Measurements from ENCODE around the gene VAV2.

VAV2 gene

GRCh38 chr9:133819923-133820322 is 172.2 kb downstream of the VAV2 start:
- Histone ChIP-seq H3K36me3 (ENCODE audit: control insufficient read depth, insufficient read depth, low read length) (no peaks in the 10 kb centered on the region), H3K4me3 (ENCODE audit: low read depth, low read length) (no peak overlapping the region), H3K27ac (no peak overlapping the region), H3K9me3 (ENCODE audit: control insufficient read depth, low read length) (no peaks in the 10 kb centered on the region), H3K9ac (no peak overlapping the region), H3K27me3 (ENCODE audit: control insufficient read depth, insufficient read depth, low read length) (no peaks in the 10 kb centered on the region), H3K4me1 (no peaks in the 10 kb centered on the region), H3K79me2 (no peaks in the 10 kb centered on the region), H3K4me2 (ENCODE audit: low read length) (no peak overlapping the region), H2AFZ (no peak overlapping the region)
- no peak for TF ChIP-seq CTCF (IDR thresholded peaks at IDR 0.05)

- Histone ChIP-seq H3K4me3 (ENCODE audit: low read depth, low read length) (no peak overlapping the region), H3K27me3 (ENCODE audit: control insufficient read depth, insufficient read depth, low read length) (no peaks in the 10 kb centered on the region), H3K36me3 (ENCODE audit: control insufficient read depth, insufficient read depth, low read length) (no peaks in the 10 kb centered on the region), H3K4me2 (ENCODE audit: low read length) (no peak overlapping the region), H3K9me3 (ENCODE audit: control insufficient read depth, low read length) (no peaks in the 10 kb centered on the region), H3K27ac (no peak overlapping the region), H3K79me2 (no peaks in the 10 kb centered on the region), H3K4me1 (no peaks in the 10 kb centered on the region), H3K9ac (no peak overlapping the region), H2AFZ (no peak overlapping the region)
- no peak for TF ChIP-seq CTCF (IDR thresholded peaks at IDR 0.05)
Observed at GRCh38 chr9:133818444-133818843, 173.7 kb downstream of the VAV2 start.

GRCh38 chr9:133815781-133816180 is 176.3 kb downstream of the VAV2 start:
- Histone ChIP-seq H3K4me3 (ENCODE audit: low read depth, low read length) (no peak overlapping the region), H3K36me3 (ENCODE audit: control insufficient read depth, insufficient read depth, low read length) (no peaks in the 10 kb centered on the region), H3K79me2 (no peaks in the 10 kb centered on the region), H2AFZ (no peak overlapping the region), H3K4me1 (no peaks in the 10 kb centered on the region), H3K27me3 (ENCODE audit: control insufficient read depth, insufficient read depth, low read length) (no peaks in the 10 kb centered on the region), H3K27ac (no peak overlapping the region), H3K9me3 (ENCODE audit: control insufficient read depth, low read length) (no peaks in the 10 kb centered on the region), H3K9ac (no peak overlapping the region), H3K4me2 (ENCODE audit: low read length) (no peak overlapping the region)
- TF ChIP-seq CTCF (IDR thresholded peaks at IDR 0.05), result no peak

- no peaks in the 10 kb centered on the region for H3K9me3 ChIP-seq (ENCODE audit: control insufficient read depth, low read length)
- H2AFZ ChIP-seq, result no peak overlapping the region
- no peaks in the 10 kb centered on the region for H3K4me1 ChIP-seq
- H3K27me3 ChIP-seq (ENCODE audit: control insufficient read depth, insufficient read depth, low read length), result no peaks in the 10 kb centered on the region
- H3K9ac ChIP-seq, result no peak overlapping the region
- H3K4me2 ChIP-seq (ENCODE audit: low read length), result no peak overlapping the region
- no peak for TF ChIP-seq CTCF (IDR thresholded peaks at IDR 0.05)
- no peaks in the 10 kb centered on the region for H3K79me2 ChIP-seq
- H3K27ac ChIP-seq, result no peak overlapping the region
- no peak overlapping the region for H3K4me3 ChIP-seq (ENCODE audit: low read depth, low read length)
- no peaks in the 10 kb centered on the region for H3K36me3 ChIP-seq (ENCODE audit: control insufficient read depth, insufficient read depth, low read length)
Observed at GRCh38 chr9:133814586-133815208, 177.4 kb downstream of the VAV2 start.
